Activated CD4-positive, alpha-beta T cell treated with anti-CD3 and anti-CD28 coated beads for 4 hours (primary cell): ENCODE measurements around the gene COL20A1.
"Not testable (repeated sequence)": the region's sequence is repeated elsewhere in the genome, so short reads cannot be mapped to it uniquely, and the experiment has no call there.

Source experiments
- DNase-seq, 2 donors: peaks; one replicate each; pipeline ENCODE4 v3.0.0-alpha.2; 2020

Gene COL20A1

DNA sequence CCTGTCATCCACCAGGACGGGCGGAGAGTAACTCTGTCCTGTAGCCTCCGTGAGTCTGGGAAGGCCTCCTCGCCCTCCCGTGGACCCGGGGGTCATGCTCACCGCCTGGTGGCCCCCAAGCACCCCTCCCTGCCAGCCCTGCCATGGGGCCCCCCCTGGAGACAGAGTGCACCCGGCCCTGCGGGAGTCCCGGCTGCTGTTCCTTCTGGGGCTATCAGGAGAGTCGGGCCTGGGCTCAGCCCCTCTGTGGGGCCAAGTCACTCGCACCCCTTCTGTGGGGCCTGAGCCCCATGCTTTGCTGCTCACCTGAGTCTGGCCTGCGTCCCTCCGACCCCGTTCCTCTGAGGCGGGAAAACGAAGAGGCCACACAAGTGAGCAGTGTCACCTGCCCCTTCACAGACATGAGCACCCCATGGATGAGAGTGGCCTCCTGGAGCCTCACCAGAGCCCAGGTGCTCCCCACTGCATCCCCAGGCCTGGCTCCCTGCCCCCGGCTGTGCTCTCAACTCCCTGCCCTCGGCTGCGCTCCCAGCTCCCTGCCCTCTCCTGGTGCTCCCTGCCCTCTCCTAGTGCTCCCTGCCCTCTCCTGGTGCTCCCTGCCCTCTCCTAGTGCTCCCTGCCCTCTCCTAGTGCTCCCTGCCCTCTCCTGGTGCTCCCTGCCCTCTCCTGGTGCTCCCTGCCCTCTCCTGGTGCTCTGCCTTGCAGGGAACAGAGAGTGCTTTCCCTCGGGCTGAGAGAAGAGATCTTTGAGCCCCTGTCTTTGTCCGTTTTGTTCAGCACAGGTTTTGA, 72.8 kb downstream of the COL20A1 start:
- no peak for DNase-seq

GRCh38 chr20:63366390-63367365, 73.7 kb downstream of the COL20A1 start:
- no peak for DNase-seq

DNA sequence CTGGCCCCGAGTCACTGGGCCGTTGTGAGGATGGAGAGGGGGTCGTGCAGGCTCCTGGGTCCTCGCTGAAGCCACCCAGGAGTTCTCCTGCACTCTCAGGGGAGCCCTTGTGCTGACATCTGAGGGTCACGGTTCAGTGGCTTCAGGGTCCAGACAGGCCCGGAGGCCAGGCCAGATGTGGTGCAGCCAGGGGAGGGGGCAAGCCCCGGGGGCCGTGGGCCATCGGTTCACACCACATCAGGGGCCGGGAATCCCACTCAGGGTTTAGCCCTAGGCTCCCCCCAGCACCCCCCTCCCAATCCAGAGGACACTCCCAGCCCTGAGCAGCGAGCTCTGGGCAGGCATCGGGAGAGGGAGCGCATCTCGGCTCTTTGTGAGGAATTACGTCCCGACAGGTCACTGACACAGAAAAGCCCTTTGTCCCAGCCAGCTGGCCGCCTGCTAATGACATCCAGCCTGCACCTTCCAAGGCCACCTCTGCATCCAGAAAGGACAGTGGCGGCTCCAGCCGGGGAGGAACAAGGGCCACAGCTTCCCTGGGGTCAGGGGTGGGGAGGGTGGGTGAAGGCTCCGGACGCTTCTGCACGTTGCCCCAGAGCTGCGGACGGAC, 74.6 kb downstream of the COL20A1 start:
- no peak for DNase-seq

GRCh38 chr20:63368151-63368550, 75.2 kb downstream of the COL20A1 start:
- DNase-seq, result no peak

DNA sequence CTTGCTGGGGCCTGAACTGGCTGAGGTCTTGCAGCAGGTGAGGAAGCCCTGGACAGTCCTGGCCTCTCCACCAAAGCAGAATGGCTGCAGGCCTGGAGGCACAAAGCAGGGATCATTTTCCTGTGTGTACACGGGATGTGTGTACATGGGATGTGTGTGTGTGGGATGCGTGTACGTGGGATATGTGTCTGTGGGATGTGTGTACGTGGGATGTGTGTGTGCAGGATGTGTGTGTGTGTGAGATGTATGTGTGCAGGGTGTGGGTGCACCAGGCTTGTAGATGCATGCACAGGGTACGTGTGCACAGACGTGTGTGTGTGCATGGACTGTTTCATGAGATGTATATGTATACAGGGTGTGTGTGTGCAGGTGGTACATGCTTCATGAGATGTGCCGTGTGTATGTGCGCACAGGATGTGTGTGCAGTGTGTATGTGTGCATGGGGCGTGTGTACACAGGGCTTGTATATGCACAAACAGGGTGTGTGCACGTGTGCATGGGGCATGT, 76.1 kb downstream of the COL20A1 start:
- no peak for DNase-seq

DNA sequence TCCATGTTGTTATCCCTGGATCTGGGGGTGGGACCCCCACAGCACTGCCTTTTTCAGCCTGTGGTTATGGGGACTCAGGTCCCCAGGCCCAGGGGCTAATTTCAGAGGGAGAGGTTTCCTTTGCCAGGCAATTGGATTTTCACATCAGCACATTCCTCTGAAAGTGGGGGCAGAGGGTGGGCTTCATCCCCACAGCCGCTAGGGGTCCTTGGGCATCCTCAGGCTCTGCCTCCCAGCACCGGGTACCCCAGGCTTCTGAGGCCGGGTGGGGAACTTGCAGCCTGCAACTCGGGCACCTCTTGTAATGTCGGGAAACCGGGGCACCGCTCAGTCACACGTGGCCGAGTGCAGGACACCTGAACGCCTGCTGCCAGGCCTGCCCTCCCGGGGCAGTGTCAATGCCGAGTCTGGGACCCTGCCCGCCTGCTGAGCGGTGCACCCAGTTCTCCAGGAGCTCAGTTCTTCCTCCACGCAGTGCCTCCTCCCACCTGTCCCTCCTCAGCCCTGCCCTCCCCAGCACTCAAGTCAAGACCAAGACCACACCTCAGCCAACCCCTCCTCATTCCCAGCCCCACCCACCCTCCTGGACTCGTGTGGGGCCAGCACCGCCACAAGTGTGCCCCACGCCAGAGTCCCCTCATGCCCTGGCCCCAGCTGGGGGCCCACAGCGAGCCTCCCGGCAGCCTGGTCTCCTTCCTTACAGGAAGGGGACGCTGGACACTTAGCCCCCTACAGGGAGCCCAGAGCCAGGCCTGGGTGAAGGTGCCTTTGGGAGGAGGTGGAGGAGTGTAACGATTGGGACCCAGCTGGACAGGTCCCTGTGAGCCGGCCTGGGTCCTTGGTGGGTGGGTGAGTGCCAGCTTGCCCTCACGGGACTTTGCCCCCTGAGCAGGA, 77.0 kb downstream of the COL20A1 start:
- DNase-seq, result no peak

DNA sequence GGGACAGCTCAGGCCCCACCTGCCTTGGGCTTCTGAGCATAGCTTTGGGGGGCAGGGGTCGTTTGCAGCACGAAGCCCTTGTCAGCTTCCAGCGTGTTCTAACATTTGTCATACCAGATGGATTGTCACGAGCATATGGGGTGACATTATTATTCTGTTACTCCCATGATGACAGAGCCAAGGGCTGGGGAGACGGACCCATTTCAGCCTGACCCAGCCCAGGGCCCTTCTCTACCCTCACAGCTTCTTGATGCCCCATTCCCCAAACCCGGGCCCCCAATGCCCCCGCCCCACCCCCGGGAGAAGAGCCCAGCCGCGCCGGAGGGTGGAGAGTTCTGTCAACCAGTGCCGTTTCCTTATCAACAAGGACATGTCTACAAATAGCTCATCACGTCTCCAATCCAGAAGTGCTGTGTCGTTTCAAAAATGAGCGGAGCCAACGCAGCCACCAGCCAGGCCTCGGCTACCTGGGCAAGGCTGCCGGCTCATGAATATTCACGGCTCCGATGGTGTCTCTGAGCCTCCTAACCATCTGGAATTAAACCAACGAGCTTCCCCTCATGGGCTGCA, 77.7 kb downstream of the COL20A1 start:
- DNase-seq, result no peak

DNA sequence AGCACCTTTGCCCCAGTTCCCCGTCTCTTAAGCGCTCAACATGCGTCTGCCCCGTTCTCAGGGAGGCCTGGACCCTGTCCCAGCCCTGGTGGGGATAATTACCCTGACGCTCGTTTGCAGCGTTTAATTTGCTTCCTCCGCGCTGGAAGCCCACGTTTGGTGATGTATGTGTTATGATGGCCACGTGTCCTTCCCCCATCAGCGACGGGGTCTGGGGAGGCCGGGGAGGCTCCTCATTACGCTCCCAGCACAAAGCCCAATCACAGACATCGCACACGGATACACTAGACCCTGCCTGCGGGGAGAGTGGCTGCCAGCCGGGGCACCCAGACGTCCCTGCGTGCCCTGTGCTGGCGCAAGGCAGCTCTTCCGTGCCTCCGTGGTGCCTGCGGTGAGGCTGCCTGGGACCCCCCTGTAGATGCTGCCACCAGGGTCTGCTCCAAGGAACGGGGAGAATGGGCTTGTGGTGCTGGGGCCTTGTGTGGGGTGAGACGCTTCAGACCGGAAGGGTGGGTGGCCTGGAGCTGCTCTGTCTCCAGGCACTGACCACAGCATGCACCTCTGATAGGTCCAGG, 78.4 kb downstream of the COL20A1 start:
- no peak for DNase-seq

- no peak for DNase-seq
Measured at GRCh38 chr20:63372971-63373885, 80.2 kb downstream of the COL20A1 start.

DNA sequence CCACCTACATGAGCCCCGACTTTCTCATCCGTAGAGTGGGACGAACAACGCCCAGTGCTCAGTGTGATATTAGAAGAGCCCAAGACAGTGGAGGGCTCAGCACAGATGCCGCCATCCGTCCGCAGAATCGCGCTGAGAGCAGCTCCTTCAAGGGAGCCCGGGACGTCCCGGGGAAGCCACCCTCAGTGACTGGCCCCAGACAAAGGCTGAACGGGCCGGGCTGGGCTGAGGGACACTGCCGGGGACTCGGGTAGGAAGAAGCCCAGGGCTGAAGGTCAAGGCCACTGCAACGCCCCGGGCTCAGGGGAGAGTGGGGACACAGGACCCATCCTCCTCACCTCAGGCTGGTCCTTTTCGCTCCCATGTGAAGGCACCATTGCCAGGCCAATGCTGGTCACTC, 81.0 kb downstream of the COL20A1 start:
- no peak for DNase-seq

DNA sequence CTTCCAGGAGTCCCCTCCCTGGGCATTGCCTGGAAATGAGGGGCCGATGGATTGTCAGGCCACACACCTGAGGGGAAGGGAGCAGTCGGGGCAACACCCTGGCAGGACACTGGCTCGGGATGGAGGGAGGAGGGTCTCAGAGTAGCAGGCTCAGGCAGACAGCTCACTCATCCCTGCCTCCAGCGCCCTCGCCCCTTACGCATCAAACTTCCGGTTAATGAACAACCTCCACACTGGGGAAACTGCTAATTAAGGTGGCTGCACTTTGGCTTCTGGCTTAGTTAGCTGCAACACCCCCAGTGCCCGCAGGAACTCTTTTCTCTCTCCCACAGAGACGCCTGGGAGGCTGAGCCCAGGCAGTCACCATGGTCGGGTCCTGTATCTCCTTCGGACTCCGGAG, 81.5 kb downstream of the COL20A1 start:
- DNase-seq, result no peak

- no peak for DNase-seq
Measured at GRCh38 chr20:63375438-63375837, 82.5 kb downstream of the COL20A1 start.

DNA sequence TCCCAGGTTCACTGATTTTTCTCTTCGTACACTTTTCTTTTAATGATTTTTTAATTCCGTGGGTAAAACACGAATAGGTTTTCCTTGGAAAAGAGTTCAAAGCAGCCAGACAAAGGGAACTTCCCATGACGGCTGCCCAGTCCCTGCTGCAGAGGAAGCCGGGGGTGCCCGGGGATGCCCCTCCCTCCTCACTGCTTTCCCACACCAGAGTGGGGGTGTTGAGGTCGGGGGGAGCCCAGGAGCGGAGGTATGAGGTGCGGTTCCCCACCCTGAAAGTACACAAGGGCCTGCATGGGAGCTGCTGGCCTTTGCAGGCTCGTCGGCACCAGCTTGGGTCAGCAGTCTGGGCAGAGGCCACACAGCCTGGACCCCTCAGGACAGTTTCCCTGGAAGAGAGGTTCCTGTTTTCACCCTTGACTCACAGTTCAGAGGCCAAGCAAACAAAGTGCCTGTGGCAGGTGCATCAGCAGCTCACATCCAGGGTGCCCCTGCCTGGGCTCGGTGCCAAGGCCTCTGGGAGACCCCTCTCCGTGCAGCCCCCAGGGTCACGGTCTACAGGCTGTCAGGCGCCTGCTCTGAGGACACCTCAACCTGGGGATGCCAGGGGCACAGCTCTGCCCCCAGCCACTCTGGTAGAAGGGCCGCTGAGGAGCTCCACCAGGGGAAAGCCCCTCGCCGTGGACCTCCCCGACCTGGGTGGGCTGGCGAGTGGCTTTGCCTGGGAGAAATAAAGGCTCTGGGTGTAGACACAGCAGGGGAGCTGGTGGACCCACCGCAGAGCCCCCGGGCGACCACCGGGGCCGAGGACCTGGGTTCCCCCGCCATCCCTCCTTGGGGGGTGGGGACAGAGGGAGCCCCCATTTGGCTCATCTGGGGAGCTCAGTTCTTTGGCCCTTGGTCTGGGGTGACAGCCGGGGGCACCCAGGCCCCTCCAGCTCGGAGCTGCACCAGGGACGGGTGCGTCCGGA, 83.6 kb downstream of the COL20A1 start:
- DNase-seq, result no peak

- DNase-seq, result no peak
Measured at GRCh38 chr20:63377256-63377941, 84.4 kb downstream of the COL20A1 start.

- DNase-seq, result no peak
Measured at GRCh38 chr20:63377951-63378381, 85.0 kb downstream of the COL20A1 start.

DNA sequence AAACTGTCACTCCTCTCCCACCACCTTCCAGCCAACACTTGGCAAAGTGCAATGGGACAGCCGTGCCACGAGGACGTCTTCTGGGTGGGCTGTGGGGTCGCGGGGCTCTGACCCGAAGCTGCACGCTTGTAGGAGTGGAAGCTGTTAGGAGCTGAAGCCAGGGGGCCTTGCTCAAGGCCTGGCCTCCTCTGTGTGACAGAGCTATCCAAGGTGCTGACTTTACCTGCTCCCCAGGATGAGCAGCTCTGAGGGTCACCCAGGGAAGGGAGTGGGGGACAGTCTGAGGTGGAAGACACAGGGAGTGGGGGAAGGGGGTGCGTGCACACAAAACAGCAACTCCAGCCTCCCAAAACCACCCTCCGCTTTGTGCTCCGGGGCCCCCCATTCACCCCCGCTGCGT, 85.6 kb downstream of the COL20A1 start:
- no peak for DNase-seq

- DNase-seq, result no peak
Measured at GRCh38 chr20:63379296-63379695, 86.3 kb downstream of the COL20A1 start.

GRCh38 chr20:63379872-63380271, 86.9 kb downstream of the COL20A1 start:
- not testable (repeated sequence) for DNase-seq
